Sigmoid colon (tissue), 3 donors: Measurements from ENCODE around the gene PRKCQ.

Experiments used
- CTCF ChIP-seq, 4 experiments: fragments of 450-650 bp in 3 of 4; fragments of 200-600 bp in 1 of 4; IDR thresholded peaks; one replicate each; pipeline ENCODE4 v1.5.1; 2016 to 2019; ENCODE audit warnings: antibody characterized with exemption in 4 of 4, mild to moderate bottlenecking in 3 of 4, moderate library complexity in 2 of 4
- POLR2A ChIP-seq, 2 donors: fragments of 450-650 bp; IDR thresholded peaks; one replicate each; pipeline ENCODE4 v1.6.1; 2016; ENCODE audit warnings: antibody characterized with exemption in 2 of 2, mild to moderate bottlenecking in 2 of 2, moderate library complexity in 2 of 2

GRCh38 chr10:6610647-6611046, 30.6 kb upstream of the PRKCQ start:
- TF ChIP-seq CTCF (IDR thresholded peaks at IDR 0.05): no peak
- no peak for TF ChIP-seq POLR2A (IDR thresholded peaks at IDR 0.05)
